SH-SY5Y (cell line): ENCODE measurements around the gene CHPF2.

Source experiments
- GATA2 ChIP-seq: IDR thresholded peaks from 2 replicates; pipeline ENCODE4 v1.6.1; 2011; ENCODE audit warnings: mild to moderate bottlenecking, low read depth, low read length
- GATA3 ChIP-seq: IDR thresholded peaks from 2 replicates; pipeline ENCODE4 v1.6.1; 2011; ENCODE audit warnings: low read depth, mild to moderate bottlenecking, low read length, moderate library complexity

GRCh38 chr7:151201751-151202150 lies 30.5 kb upstream of the CHPF2 start:
- TF ChIP-seq GATA2 (no peak), GATA3 (no peak)
